HL-60 (cell line): ENCODE data around the gene VOPP1.

Experiments
- SPI1 ChIP-seq: IDR thresholded peaks from 2 replicates; pipeline ENCODE4 v1.6.1; 2012; ENCODE audit warnings: low read depth, mild to moderate bottlenecking, borderline replicate concordance
- TF ChIP-seq, protein P1 (sequence below): IDR thresholded peaks from one replicate; pipeline ENCODE4 v1.5.1; 2011; ENCODE audit warnings: low read length, control low read depth, inconsistent platforms; ENCODE audit not compliant: insufficient read depth
- TF ChIP-seq, protein P2 (sequence below): IDR thresholded peaks from 2 replicates; pipeline ENCODE4 v1.6.1; 2012; ENCODE audit warnings: low read depth; ENCODE audit not compliant: insufficient replicate concordance

DNA sequence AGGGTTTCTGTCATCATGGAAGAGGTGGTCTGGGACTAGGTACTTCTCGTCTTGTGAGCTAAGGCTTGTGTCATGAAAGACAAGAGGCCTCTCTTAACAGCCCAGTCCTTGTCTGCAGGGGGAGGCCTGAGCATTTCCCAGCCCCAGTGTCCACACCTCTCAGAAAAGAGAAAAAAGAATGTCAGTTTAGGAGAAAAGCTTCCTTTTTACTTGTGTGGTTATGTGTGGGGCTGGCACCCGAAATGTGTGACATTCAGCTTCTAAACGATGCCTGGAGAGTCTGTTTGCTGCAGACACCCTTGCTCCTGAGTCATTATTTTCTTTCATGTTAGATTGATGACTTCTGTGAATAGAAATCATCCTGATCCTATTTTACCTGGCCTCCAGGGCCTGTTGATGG, 139.8 kb downstream of the VOPP1 start:
- TF ChIP-seq, protein P1, sequence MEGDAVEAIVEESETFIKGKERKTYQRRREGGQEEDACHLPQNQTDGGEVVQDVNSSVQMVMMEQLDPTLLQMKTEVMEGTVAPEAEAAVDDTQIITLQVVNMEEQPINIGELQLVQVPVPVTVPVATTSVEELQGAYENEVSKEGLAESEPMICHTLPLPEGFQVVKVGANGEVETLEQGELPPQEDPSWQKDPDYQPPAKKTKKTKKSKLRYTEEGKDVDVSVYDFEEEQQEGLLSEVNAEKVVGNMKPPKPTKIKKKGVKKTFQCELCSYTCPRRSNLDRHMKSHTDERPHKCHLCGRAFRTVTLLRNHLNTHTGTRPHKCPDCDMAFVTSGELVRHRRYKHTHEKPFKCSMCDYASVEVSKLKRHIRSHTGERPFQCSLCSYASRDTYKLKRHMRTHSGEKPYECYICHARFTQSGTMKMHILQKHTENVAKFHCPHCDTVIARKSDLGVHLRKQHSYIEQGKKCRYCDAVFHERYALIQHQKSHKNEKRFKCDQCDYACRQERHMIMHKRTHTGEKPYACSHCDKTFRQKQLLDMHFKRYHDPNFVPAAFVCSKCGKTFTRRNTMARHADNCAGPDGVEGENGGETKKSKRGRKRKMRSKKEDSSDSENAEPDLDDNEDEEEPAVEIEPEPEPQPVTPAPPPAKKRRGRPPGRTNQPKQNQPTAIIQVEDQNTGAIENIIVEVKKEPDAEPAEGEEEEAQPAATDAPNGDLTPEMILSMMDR: no peak
- TF ChIP-seq SPI1: no peak
- TF ChIP-seq, protein P2, sequence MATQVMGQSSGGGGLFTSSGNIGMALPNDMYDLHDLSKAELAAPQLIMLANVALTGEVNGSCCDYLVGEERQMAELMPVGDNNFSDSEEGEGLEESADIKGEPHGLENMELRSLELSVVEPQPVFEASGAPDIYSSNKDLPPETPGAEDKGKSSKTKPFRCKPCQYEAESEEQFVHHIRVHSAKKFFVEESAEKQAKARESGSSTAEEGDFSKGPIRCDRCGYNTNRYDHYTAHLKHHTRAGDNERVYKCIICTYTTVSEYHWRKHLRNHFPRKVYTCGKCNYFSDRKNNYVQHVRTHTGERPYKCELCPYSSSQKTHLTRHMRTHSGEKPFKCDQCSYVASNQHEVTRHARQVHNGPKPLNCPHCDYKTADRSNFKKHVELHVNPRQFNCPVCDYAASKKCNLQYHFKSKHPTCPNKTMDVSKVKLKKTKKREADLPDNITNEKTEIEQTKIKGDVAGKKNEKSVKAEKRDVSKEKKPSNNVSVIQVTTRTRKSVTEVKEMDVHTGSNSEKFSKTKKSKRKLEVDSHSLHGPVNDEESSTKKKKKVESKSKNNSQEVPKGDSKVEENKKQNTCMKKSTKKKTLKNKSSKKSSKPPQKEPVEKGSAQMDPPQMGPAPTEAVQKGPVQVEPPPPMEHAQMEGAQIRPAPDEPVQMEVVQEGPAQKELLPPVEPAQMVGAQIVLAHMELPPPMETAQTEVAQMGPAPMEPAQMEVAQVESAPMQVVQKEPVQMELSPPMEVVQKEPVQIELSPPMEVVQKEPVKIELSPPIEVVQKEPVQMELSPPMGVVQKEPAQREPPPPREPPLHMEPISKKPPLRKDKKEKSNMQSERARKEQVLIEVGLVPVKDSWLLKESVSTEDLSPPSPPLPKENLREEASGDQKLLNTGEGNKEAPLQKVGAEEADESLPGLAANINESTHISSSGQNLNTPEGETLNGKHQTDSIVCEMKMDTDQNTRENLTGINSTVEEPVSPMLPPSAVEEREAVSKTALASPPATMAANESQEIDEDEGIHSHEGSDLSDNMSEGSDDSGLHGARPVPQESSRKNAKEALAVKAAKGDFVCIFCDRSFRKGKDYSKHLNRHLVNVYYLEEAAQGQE: no peak
